Mucosa of descending colon (tissue), 3 donors: ENCODE data around the gene CERS3. TPM values are rescaled to one million over a fixed set of nuclear protein-coding genes. Genes with fewer than 3 reads are reported as not detected.

Source experiments
- ATAC-seq: fragments of 200-7000 bp; cut with Tn5 transposase; one replicate; pipeline ENCODE4 v1.9.1; 2020; ENCODE audit warnings: mild to moderate bottlenecking, moderate library complexity
- DNase-seq, 3 donors: peaks; one replicate each; pipeline ENCODE4 v3.0.0-alpha.2; 2020
- H3K36me3 ChIP-seq: fragments of 200-600 bp; one replicate; pipeline ENCODE4 v1.8.0; 2021; ENCODE audit warnings: low read depth, mild to moderate bottlenecking
- H3K4me1 ChIP-seq: fragments of 200-600 bp; one replicate; pipeline ENCODE4 v1.8.0; 2021; ENCODE audit warnings: low read depth, mild to moderate bottlenecking
- H3K4me3 ChIP-seq: fragments of 200-600 bp; one replicate; pipeline ENCODE4 v1.8.0; 2021; ENCODE audit warnings: mild to moderate bottlenecking
- H3K9me3 ChIP-seq: fragments of 200-600 bp; one replicate; pipeline ENCODE4 v1.8.0; 2021; ENCODE audit warnings: mild to moderate bottlenecking
- CTCF ChIP-seq: fragments of 200-600 bp; IDR thresholded peaks from one replicate; pipeline ENCODE4 v1.8.0; 2022; ENCODE audit warnings: antibody characterized with exemption, mild to moderate bottlenecking
- intact Hi-C, 2 donors: fragments of 100-400 bp; cut with DNase I in 1 of 2; cut with micrococcal nuclease in 1 of 2; formaldehyde crosslinking; loops; one replicate each; pipeline versions ENCODE4 v1.11.0 to v1.11.1; 2022; cut with DNase I, micrococcal nuclease
- total RNA-seq, 3 donors: library from RNA; stranded (reverse); fragmentation: NEBNext Ultra II Directional in 2 of 3; extraction: Animal tissue kit (Norgen Biotek cat#: 25700) in 2 of 3; gene quantifications; one replicate each; pipeline versions ENCODE4 v1.2.1 to v1.2.4, GENCODE V29; 2021 to 2023
- donor health status: DM: no; HTN: no; CAD: no; lungs with moderate emphysema.
- donor health status: DM: no; HTN: no; CAD: no.
- donor health status: DM: no; HTN: yes; CAD: no.

Gene CERS3
- total RNA-seq, 3 donors from 2014 or later = 0.22 TPM; not detected in 2

- Histone ChIP-seq H3K4me1 (no peaks in the 10 kb centered on the region), H3K4me3 (no peak overlapping the region), H3K9me3 (no peaks in the 10 kb centered on the region), H3K36me3 (no peaks in the 10 kb centered on the region)
- no peak for TF ChIP-seq CTCF
- no peak for DNase-seq
- intact Hi-C loops = no loop called here
- no peak for ATAC-seq
Measured at GRCh38 chr15:100434038-100434437, 94.7 kb downstream of the CERS3 start.

GRCh38 chr15:100433304-100433703, 95.4 kb downstream of the CERS3 start:
- no peak for ATAC-seq
- no peak for TF ChIP-seq CTCF
- intact Hi-C loops = no loop called here

GRCh38 chr15:100430411-100430810, 98.3 kb downstream of the CERS3 start:
- Histone ChIP-seq H3K4me1 (no peaks in the 10 kb centered on the region), H3K9me3 (no peaks in the 10 kb centered on the region), H3K36me3 (no peaks in the 10 kb centered on the region), H3K4me3 (no peak overlapping the region)
- ATAC-seq = no peak
- DNase-seq = no peak
- no peak for TF ChIP-seq CTCF
- intact Hi-C loops = no loop called here

More at GRCh38 chr15:100433304-100433703, 95.4 kb downstream of the CERS3 start:
- no peak overlapping the region for H3K4me3 ChIP-seq
- no peaks in the 10 kb centered on the region for H3K9me3 ChIP-seq
- H3K36me3 ChIP-seq = no peaks in the 10 kb centered on the region
- H3K4me1 ChIP-seq = no peaks in the 10 kb centered on the region
- DNase-seq = no peak

- Histone ChIP-seq H3K4me1 (no peaks in the 10 kb centered on the region), H3K4me3 (no peak overlapping the region), H3K9me3 (peaks cover 5% of the 10 kb centered on the region), H3K36me3 (no peaks in the 10 kb centered on the region)
- intact Hi-C loops = no loop called here
- ATAC-seq (no peak), DNase-seq (no peak)
- no peak for TF ChIP-seq CTCF
Measured at GRCh38 chr15:100429116-100429728, 99.5 kb downstream of the CERS3 start.

GRCh38 chr15:100426937-100427336, 101.8 kb downstream of the CERS3 start:
- no peak for DNase-seq
- H3K4me1 ChIP-seq = no peaks in the 10 kb centered on the region
- no peaks in the 10 kb centered on the region for H3K36me3 ChIP-seq
- intact Hi-C loops = no loop called here
- no peak overlapping the region for H3K4me3 ChIP-seq
- TF ChIP-seq CTCF = no peak
- H3K9me3 ChIP-seq = peaks cover 5% of the 10 kb centered on the region
- no peak for ATAC-seq

- intact Hi-C loops = no loop called here
- no peak for ATAC-seq
- no peak for DNase-seq
- no peaks in the 10 kb centered on the region for H3K4me1 ChIP-seq
- no peaks in the 10 kb centered on the region for H3K36me3 ChIP-seq
- H3K9me3 ChIP-seq = no peaks in the 10 kb centered on the region
- no peak for TF ChIP-seq CTCF
- no peak overlapping the region for H3K4me3 ChIP-seq
Measured at GRCh38 chr15:100405179-100405578, 123.6 kb downstream of the CERS3 start.
